ENCODE data around the gene TLR9. TPM values are rescaled to one million over a fixed set of nuclear protein-coding genes. Genes with fewer than 3 reads are reported as not detected.

The TLR9 gene
- total and polyA plus RNA-seq, 12 donors, result 0.06 to 0.46 (median 0.28) TPM; not detected in 3

GRCh38 chr3:52175416-52176179 is 49.8 kb downstream of the TLR9 start:
- ATAC-seq, result no peak
- H3K4me3 ChIP-seq, result no peak overlapping the region
- TF ChIP-seq CTCF (IDR thresholded peaks at IDR 0.05), result no peak
- no peaks in the 10 kb centered on the region for H3K27me3 ChIP-seq
- H3K27ac ChIP-seq, result no peak overlapping the region
- no peaks in the 10 kb centered on the region for H3K4me1 ChIP-seq
- 90 to 91% methylated on average over 14 of the region's 14 CpGs for WGBS, 2 donors
- DNase-seq, result no peak
- intact Hi-C loops (cut with DNase I), result no loop called here
- H3K9me3 ChIP-seq, result no peaks in the 10 kb centered on the region
- no peaks in the 10 kb centered on the region for H3K36me3 ChIP-seq

- Histone ChIP-seq H3K4me3 (no peak overlapping the region), H3K36me3 (no peaks in the 10 kb centered on the region), H3K27me3 (no peaks in the 10 kb centered on the region), H3K27ac (no peak overlapping the region), H3K9me3 (no peaks in the 10 kb centered on the region), H3K4me1 (no peaks in the 10 kb centered on the region)
- intact Hi-C loops (cut with DNase I), result no loop called here
- no peak for ATAC-seq
- DNase-seq, result no peak
- no peak for TF ChIP-seq CTCF (IDR thresholded peaks at IDR 0.05)
- 86 to 90% methylated on average over 9 of the region's 9 CpGs for WGBS, 2 donors
Observed at GRCh38 chr3:52174896-52175295, 50.5 kb downstream of the TLR9 start.

GRCh38 chr3:52173101-52173500 is 52.3 kb downstream of the TLR9 start:
- Histone ChIP-seq H3K27ac (no peak overlapping the region), H3K27me3 (no peaks in the 10 kb centered on the region), H3K4me1 (no peaks in the 10 kb centered on the region), H3K9me3 (no peaks in the 10 kb centered on the region), H3K4me3 (no peak overlapping the region), H3K36me3 (no peaks in the 10 kb centered on the region)
- TF ChIP-seq CTCF (IDR thresholded peaks at IDR 0.05), result no peak
- 95 to 96% methylated on average over 1 of the region's 1 CpG for WGBS, 2 donors
- DNase-seq, result no peak
- no peak for ATAC-seq
- intact Hi-C loops (cut with DNase I), result no loop called here

- Histone ChIP-seq H3K9me3 (no peaks in the 10 kb centered on the region), H3K27ac (no peak overlapping the region), H3K36me3 (no peaks in the 10 kb centered on the region), H3K4me1 (no peaks in the 10 kb centered on the region), H3K4me3 (no peak overlapping the region), H3K27me3 (no peaks in the 10 kb centered on the region)
- no peak for ATAC-seq
- 85 to 91% methylated on average over 5 of the region's 5 CpGs for WGBS, 2 donors
- DNase-seq, result no peak
- TF ChIP-seq CTCF (IDR thresholded peaks at IDR 0.05), result no peak
- intact Hi-C loops (cut with DNase I), result no loop called here
Observed at GRCh38 chr3:52172262-52172757, 53.1 kb downstream of the TLR9 start.
